Measurements from ENCODE around the gene VEGFA. TPM values are rescaled to one million over a fixed set of nuclear protein-coding genes. Genes with fewer than 3 reads are reported as not detected.

The VEGFA gene
- total and polyA plus RNA-seq, 2 donors from 2014 or later = 36.3 to 111 TPM

DNA sequence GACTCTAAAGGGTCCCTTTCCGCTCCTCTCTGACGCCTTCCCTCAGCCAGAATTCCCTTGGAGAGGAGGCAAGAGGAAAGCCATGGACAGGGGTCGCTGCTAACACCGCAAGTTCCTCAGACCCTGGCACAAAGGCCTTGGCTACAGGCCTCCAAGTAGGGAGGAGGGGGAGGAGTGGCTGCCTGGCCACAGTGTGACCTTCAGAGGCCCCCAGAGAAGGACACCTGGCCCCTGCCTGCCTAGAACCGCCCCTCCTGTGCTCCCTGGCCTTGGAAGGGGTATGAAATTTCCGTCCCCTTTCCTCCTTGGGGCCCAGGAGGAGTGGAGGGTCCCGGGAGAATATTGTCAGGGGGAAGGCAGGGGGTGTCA lies 2.7 kb downstream of the VEGFA start:
- Histone ChIP-seq H3K27me3 (ENCODE audit: control insufficient read depth, insufficient read depth, low read length) (no peaks in the 10 kb centered on the region), H3K9ac (ENCODE audit: low read length in 3 of 3) (peak overlapping the region; percentile 48 to 99 (median 61)), H3K4me1 (ENCODE audit: control insufficient read depth in 2 of 3, insufficient read depth in 2 of 3, low read depth in 1 of 3, low read length in 3 of 3) (peaks cover 0 to 30% (median 28%) of the 10 kb centered on the region in 3 donors), H3K36me3 (ENCODE audit: control insufficient read depth in 2 of 3, insufficient read depth in 3 of 3, low read length in 3 of 3) (peaks cover 3 to 19% (median 8%) of the 10 kb centered on the region in 3 donors), H3K9me3 (ENCODE audit: control insufficient read depth in 2 of 3, insufficient read depth in 1 of 3, low read length in 3 of 3) (no peaks in the 10 kb centered on the region), H3K4me3 (ENCODE audit: low read length in 3 of 3) (peak overlapping the region; percentile 69 to 97 (median 76)), H3K27ac (ENCODE audit: low read depth in 2 of 2, low read length in 2 of 2) (peak overlapping the region; percentile 94 to 96)
- FAIRE-seq (no peak), DNase-seq (peak; percentile 60 to 82 (median 68))
- TF ChIP-seq, protein P1, sequence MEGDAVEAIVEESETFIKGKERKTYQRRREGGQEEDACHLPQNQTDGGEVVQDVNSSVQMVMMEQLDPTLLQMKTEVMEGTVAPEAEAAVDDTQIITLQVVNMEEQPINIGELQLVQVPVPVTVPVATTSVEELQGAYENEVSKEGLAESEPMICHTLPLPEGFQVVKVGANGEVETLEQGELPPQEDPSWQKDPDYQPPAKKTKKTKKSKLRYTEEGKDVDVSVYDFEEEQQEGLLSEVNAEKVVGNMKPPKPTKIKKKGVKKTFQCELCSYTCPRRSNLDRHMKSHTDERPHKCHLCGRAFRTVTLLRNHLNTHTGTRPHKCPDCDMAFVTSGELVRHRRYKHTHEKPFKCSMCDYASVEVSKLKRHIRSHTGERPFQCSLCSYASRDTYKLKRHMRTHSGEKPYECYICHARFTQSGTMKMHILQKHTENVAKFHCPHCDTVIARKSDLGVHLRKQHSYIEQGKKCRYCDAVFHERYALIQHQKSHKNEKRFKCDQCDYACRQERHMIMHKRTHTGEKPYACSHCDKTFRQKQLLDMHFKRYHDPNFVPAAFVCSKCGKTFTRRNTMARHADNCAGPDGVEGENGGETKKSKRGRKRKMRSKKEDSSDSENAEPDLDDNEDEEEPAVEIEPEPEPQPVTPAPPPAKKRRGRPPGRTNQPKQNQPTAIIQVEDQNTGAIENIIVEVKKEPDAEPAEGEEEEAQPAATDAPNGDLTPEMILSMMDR (IDR thresholded peaks at IDR 0.05; ENCODE audit: borderline replicate concordance, extremely low read depth, insufficient read depth) = no peak
- intact Hi-C loops (cut with DNase I) = no loop called here

- no peaks in the 10 kb centered on the region for H3K9me3 ChIP-seq (ENCODE audit: control insufficient read depth in 2 of 3, insufficient read depth in 1 of 3, low read length in 3 of 3)
- H3K27ac ChIP-seq (ENCODE audit: low read depth in 2 of 2, low read length in 2 of 2) = peak overlapping the region; percentile 94 to 96
- peaks cover 0 to 31% (median 28%) of the 10 kb centered on the region in 3 donors for H3K4me1 ChIP-seq (ENCODE audit: control insufficient read depth in 2 of 3, insufficient read depth in 2 of 3, low read depth in 1 of 3, low read length in 3 of 3)
- FAIRE-seq = no peak
- TF ChIP-seq, protein P1 (IDR thresholded peaks at IDR 0.05; ENCODE audit: borderline replicate concordance, extremely low read depth, insufficient read depth) = peak; percentile 46
- H3K4me3 ChIP-seq (ENCODE audit: low read length in 3 of 3) = peak overlapping the region; percentile 69 to 97 (median 76)
- H3K36me3 ChIP-seq (ENCODE audit: control insufficient read depth in 2 of 3, insufficient read depth in 3 of 3, low read length in 3 of 3) = peaks cover 4 to 26% (median 10%) of the 10 kb centered on the region in 3 donors
- intact Hi-C loops (cut with DNase I) = no loop called here
- peak overlapping the region; percentile 48 to 99 (median 61) for H3K9ac ChIP-seq (ENCODE audit: low read length in 3 of 3)
- peak in 4 of 5 donors; percentile 40 to 74 (median 64) for DNase-seq
- no peaks in the 10 kb centered on the region for H3K27me3 ChIP-seq (ENCODE audit: control insufficient read depth, insufficient read depth, low read length)
Measured at GRCh38 chr6:43773050-43773979, 3.3 kb downstream of the VEGFA start.

GRCh38 chr6:43773980-43774775 lies 4.2 kb downstream of the VEGFA start:
- intact Hi-C loops (cut with DNase I) = no loop called here
- TF ChIP-seq, protein P1 (IDR thresholded peaks at IDR 0.05; ENCODE audit: borderline replicate concordance, extremely low read depth, insufficient read depth) = no peak
- FAIRE-seq (no peak), DNase-seq (peak in 2 of 5 donors; percentile 58 to 60)
- peaks cover 11 to 34% (median 19%) of the 10 kb centered on the region in 3 donors for H3K36me3 ChIP-seq (ENCODE audit: control insufficient read depth in 2 of 3, insufficient read depth in 3 of 3, low read length in 3 of 3)
- peak overlapping the region; percentile 48 to 99 (median 61) for H3K9ac ChIP-seq (ENCODE audit: low read length in 3 of 3)
- peaks cover 0 to 40% (median 33%) of the 10 kb centered on the region in 3 donors for H3K4me1 ChIP-seq (ENCODE audit: control insufficient read depth in 2 of 3, insufficient read depth in 2 of 3, low read depth in 1 of 3, low read length in 3 of 3)
- peak overlapping the region; percentile 94 to 96 for H3K27ac ChIP-seq (ENCODE audit: low read depth in 2 of 2, low read length in 2 of 2)
- H3K27me3 ChIP-seq (ENCODE audit: control insufficient read depth, insufficient read depth, low read length) = no peaks in the 10 kb centered on the region
- no peaks in the 10 kb centered on the region for H3K9me3 ChIP-seq (ENCODE audit: control insufficient read depth in 2 of 3, insufficient read depth in 1 of 3, low read length in 3 of 3)
- H3K4me3 ChIP-seq (ENCODE audit: low read length in 3 of 3) = peak overlapping the region; percentile 69 to 97 (median 76)

All from kidney (tissue), 14 donors.